HepG2 (cell line): ENCODE measurements around the gene KLF6. TPM values are rescaled to one million over a fixed set of nuclear protein-coding genes. Genes with fewer than 3 reads are reported as not detected.
A peak's percentile ranks its signal among the peaks of the same experiment; 100 is the strongest.

Experiments used
- CENPBD1 ChIP-seq: sonication (generic); formaldehyde crosslinking; IDR thresholded peaks from 2 replicates; pipeline ENCODE4 v1.8.0; 2022; ENCODE audit warnings: missing genetic modification reagents, low read depth, mild to moderate bottlenecking, borderline replicate concordance
- CTCF ChIP-seq: sonication (generic); formaldehyde crosslinking; IDR thresholded peaks from 2 replicates; pipeline ENCODE4 v1.5.0; 2020; ENCODE audit warnings: mild to moderate bottlenecking, missing genetic modification reagents, moderate library complexity
- ELF3 ChIP-seq: IDR thresholded peaks from 2 replicates; pipeline ENCODE4 v1.6.1; 2016; ENCODE audit warnings: missing genetic modification reagents, missing compliant biosample characterization
- ETS1 ChIP-seq: sonication (generic); formaldehyde crosslinking; IDR thresholded peaks from 2 replicates; pipeline ENCODE4 v1.4.0; 2020; ENCODE audit warnings: missing genetic modification reagents
- GMEB2 ChIP-seq: IDR thresholded peaks from 2 replicates; pipeline ENCODE4 v1.6.1; 2016; ENCODE audit warnings: missing biosample characterization, missing genetic modification reagents, low read depth
- HNF4G ChIP-seq, 2 experiments: sonication (generic) in 1 of 2; formaldehyde crosslinking in 1 of 2; IDR thresholded peaks; 2 replicates each; pipeline versions ENCODE4 v1.4.0 to v1.6.1; 2011 to 2020; ENCODE audit warnings: borderline replicate concordance in 2 of 2, low read depth in 2 of 2, mild to moderate bottlenecking in 2 of 2, low read length in 1 of 2, missing genetic modification reagents in 1 of 2, moderate library complexity in 1 of 2
- KLF16 ChIP-seq, 2 experiments: sonication (generic) in 1 of 2; formaldehyde crosslinking in 1 of 2; IDR thresholded peaks; 2 replicates each; pipeline versions ENCODE4 v1.6.1 to v1.8.0; 2016 to 2023; ENCODE audit warnings: missing genetic modification reagents in 2 of 2, missing compliant biosample characterization in 1 of 2
- MNT ChIP-seq: fragments of 450-650 bp; IDR thresholded peaks from 2 replicates; pipeline ENCODE4 v1.6.1; 2016
- MYPOP ChIP-seq: sonication (generic); formaldehyde crosslinking; IDR thresholded peaks from 2 replicates; pipeline ENCODE4 v1.8.1; 2023; ENCODE audit warnings: mild to moderate bottlenecking, moderate library complexity, missing genetic modification reagents
- NFKB2 ChIP-seq: sonication (generic); formaldehyde crosslinking; IDR thresholded peaks from 2 replicates; pipeline ENCODE4 v1.4.0; 2020; ENCODE audit warnings: missing genetic modification reagents, borderline replicate concordance
- PRDM4 ChIP-seq: sonication (generic); formaldehyde crosslinking; IDR thresholded peaks from 2 replicates; pipeline ENCODE4 v1.9.0; 2021; ENCODE audit warnings: missing genetic modification reagents, borderline replicate concordance
- RFXAP ChIP-seq: sonication (generic); formaldehyde crosslinking; IDR thresholded peaks from 2 replicates; pipeline ENCODE4 v1.4.0; 2020; ENCODE audit warnings: missing genetic modification reagents, borderline replicate concordance
- TEAD3 ChIP-seq: optimal IDR thresholded peaks from 2 replicates; pipeline ENCODE3; 2016; ENCODE audit warnings: borderline replicate concordance
- YEATS4 ChIP-seq: sonication (generic); formaldehyde crosslinking; IDR thresholded peaks from 2 replicates; pipeline ENCODE4 v1.4.0; 2020; ENCODE audit warnings: missing genetic modification reagents, borderline replicate concordance
- ZBTB8A ChIP-seq: sonication (generic); formaldehyde crosslinking; IDR thresholded peaks from 2 replicates; pipeline ENCODE4 v1.4.0; 2020; ENCODE audit warnings: mild to moderate bottlenecking, low read depth, missing genetic modification reagents, borderline replicate concordance
- ZNF772 ChIP-seq: sonication (generic); formaldehyde crosslinking; IDR thresholded peaks from 2 replicates; pipeline ENCODE4 v1.5.0; 2020; ENCODE audit warnings: mild to moderate bottlenecking, missing genetic modification reagents
- polyA plus RNA-seq, 8 experiments: library from polyadenylated mRNA; depleted of rRNA in 3 of 8; stranded (reverse) in 7 of 8; unstranded in 1 of 8; fragments of >200 nt; fragmentation: Illumina TruSeq in 4 of 8; extraction: Trizol in 4 of 8; gene quantifications; 2 replicates each; pipeline versions ENCODE4 v1.2.1 to v1.2.3, GENCODE V29; 2011 to 2016; ENCODE audit warnings: low read depth in 4 of 8, missing spikeins in 1 of 8, mixed read lengths in 1 of 8; ENCODE audit not compliant: insufficient read depth in 1 of 8
- total RNA-seq, 5 experiments: library from RNA; depleted of rRNA; stranded (reverse); fragments of >200 nt; fragmentation: Illumina TruSeq; extraction: Trizol; gene quantifications; 2 replicates each; pipeline ENCODE4 v1.2.3, GENCODE V29; 2016; ENCODE audit warnings: low read depth in 1 of 5

Gene KLF6
- total and polyA plus RNA-seq, 2 of the 13 experiments (the other 11 are each of a cell fraction or from before 2014, with no cell fraction given): 27.0 to 71.9 TPM

- TF ChIP-seq CTCF (peak; percentile 7; the same call in 1 of the 2 replicates), MYPOP (CRISPR knock-in tag) (0 out of 2 replicates have a peak, but pooled peaks have one; percentile 25), PRDM4 (CRISPR knock-in tag) (no peak), NFKB2 (CRISPR knock-in tag) (peak; percentile 39; the same call in 1 of the 2 replicates), ETS1 (CRISPR knock-in tag) (peak; percentile 45; the same call in 1 of the 2 replicates), RFXAP (CRISPR knock-in tag) (no peak), HNF4G (IDR thresholded peaks at IDR 0.05; ENCODE audit: borderline replicate concordance, low read depth, low read length) (no peak; the same call in 1 of the 2 replicates), HNF4G (CRISPR knock-in tag; IDR thresholded peaks at IDR 0.05; ENCODE audit: borderline replicate concordance, low read depth) (0 out of 2 replicates have a peak, but pooled peaks have one; percentile 31), KLF16 (CRISPR knock-in tag; IDR thresholded peaks at IDR 0.05) (peak in 1 of 2 experiments; percentile 4; a peak in 1 of 4 replicates), ELF3 (peak; percentile 9; the same call in 1 of the 2 replicates), YEATS4 (CRISPR knock-in tag) (peak; percentile 68; the same call in 1 of the 2 replicates), ZBTB8A (CRISPR knock-in tag) (no peak), GMEB2 (CRISPR knock-in tag) (no peak), TEAD3 (CRISPR knock-in tag) (peak; percentile 14), CENPBD1 (CRISPR knock-in tag) (no peak), ZNF772 (peak; percentile 75; the same call in 1 of the 2 replicates), MNT (no peak)
Observed at GRCh38 chr10:3784510-3785250, at the start of gene KLF6 (continued).
